Activated naive CD8-positive, alpha-beta T cell treated with anti-CD3 and anti-CD28 coated beads, Interleukin-2, amount 50 U/mL, for 24 hours (primary cell): ENCODE results near the gene DDX52.
A peak's percentile ranks its signal among the peaks of the same experiment; 100 is the strongest.

Experiments
- ATAC-seq: fragments of 150-1000 bp; cut with Tn5 transposase; one replicate; pipeline ENCODE4 v1.10.0; 2021
- DNase-seq: peaks from one replicate; pipeline ENCODE4 v3.0.0; 2021
- H3K27ac Mint-ChIP-seq: one replicate; pipeline ENCODE4 v1.8.0; 2021; ENCODE audit warnings: mild to moderate bottlenecking, mixed read lengths
- H3K27me3 Mint-ChIP-seq: one replicate; pipeline ENCODE4 v1.8.0; 2021; ENCODE audit warnings: mixed read lengths
- H3K36me3 Mint-ChIP-seq: one replicate; pipeline ENCODE4 v1.8.0; 2021; ENCODE audit warnings: low read depth, mixed read lengths
- H3K4me1 Mint-ChIP-seq: one replicate; pipeline ENCODE4 v1.8.0; 2021; ENCODE audit warnings: mixed read lengths
- H3K4me3 Mint-ChIP-seq: one replicate; pipeline ENCODE4 v1.8.0; 2021; ENCODE audit warnings: mild to moderate bottlenecking, moderate library complexity, mixed read lengths
- H3K9me3 Mint-ChIP-seq: one replicate; pipeline ENCODE4 v1.8.0; 2021; ENCODE audit warnings: mixed read lengths

DDX52 gene

GRCh38 chr17:37571674-37572073 is 71.6 kb downstream of the DDX52 start:
- H3K9me3 Mint-ChIP-seq, result peaks cover 4% of the 10 kb centered on the region
- H3K4me3 Mint-ChIP-seq, result no peak overlapping the region
- no peak for DNase-seq
- no peak for ATAC-seq
- peaks cover 57% of the 10 kb centered on the region for H3K36me3 Mint-ChIP-seq
- no peaks in the 10 kb centered on the region for H3K27me3 Mint-ChIP-seq
- no peaks in the 10 kb centered on the region for H3K4me1 Mint-ChIP-seq
- H3K27ac Mint-ChIP-seq, result no peak overlapping the region

GRCh38 chr17:37570527-37571093 is 72.6 kb downstream of the DDX52 start:
- no peaks in the 10 kb centered on the region for H3K27me3 Mint-ChIP-seq
- peaks cover 55% of the 10 kb centered on the region for H3K36me3 Mint-ChIP-seq
- H3K9me3 Mint-ChIP-seq, result peaks cover 4% of the 10 kb centered on the region
- H3K4me3 Mint-ChIP-seq, result no peak overlapping the region
- ATAC-seq (no peak), DNase-seq (peak; percentile 24)
- H3K27ac Mint-ChIP-seq, result no peak overlapping the region
- no peaks in the 10 kb centered on the region for H3K4me1 Mint-ChIP-seq

GRCh38 chr17:37568350-37569053 is 74.7 kb downstream of the DDX52 start:
- DNase-seq, result no peak
- H3K36me3 Mint-ChIP-seq, result peaks cover 53% of the 10 kb centered on the region
- H3K4me1 Mint-ChIP-seq, result no peaks in the 10 kb centered on the region
- no peaks in the 10 kb centered on the region for H3K9me3 Mint-ChIP-seq
- no peak overlapping the region for H3K27ac Mint-ChIP-seq
- ATAC-seq, result no peak
- H3K27me3 Mint-ChIP-seq, result no peaks in the 10 kb centered on the region
- no peak overlapping the region for H3K4me3 Mint-ChIP-seq

GRCh38 chr17:37567538-37567937 is 75.7 kb downstream of the DDX52 start:
- no peak overlapping the region for H3K4me3 Mint-ChIP-seq
- no peaks in the 10 kb centered on the region for H3K9me3 Mint-ChIP-seq
- no peaks in the 10 kb centered on the region for H3K4me1 Mint-ChIP-seq
- no peak overlapping the region for H3K27ac Mint-ChIP-seq
- H3K36me3 Mint-ChIP-seq, result peaks cover 48% of the 10 kb centered on the region
- ATAC-seq, result no peak
- no peak for DNase-seq
- H3K27me3 Mint-ChIP-seq, result no peaks in the 10 kb centered on the region

- ATAC-seq (no peak), DNase-seq (no peak)
- Mint-ChIP-seq H3K4me1 (peaks cover 2% of the 10 kb centered on the region), H3K4me3 (no peak overlapping the region), H3K36me3 (peaks cover 50% of the 10 kb centered on the region), H3K9me3 (no peaks in the 10 kb centered on the region), H3K27me3 (no peaks in the 10 kb centered on the region), H3K27ac (no peak overlapping the region)
These were observed 76.1 kb downstream of the DDX52 start for GRCh38 chr17:37567137-37567536.

- H3K27ac Mint-ChIP-seq, result no peak overlapping the region
- H3K4me3 Mint-ChIP-seq, result no peak overlapping the region
- peaks cover 47% of the 10 kb centered on the region for H3K36me3 Mint-ChIP-seq
These were observed 79.0 kb downstream of the DDX52 start for GRCh38 chr17:37564252-37564651.

GRCh38 chr17:37562016-37562745 is 81.1 kb downstream of the DDX52 start:
- Mint-ChIP-seq H3K27me3 (no peaks in the 10 kb centered on the region), H3K36me3 (peaks cover 35% of the 10 kb centered on the region), H3K9me3 (no peaks in the 10 kb centered on the region), H3K4me1 (peaks cover 3% of the 10 kb centered on the region), H3K27ac (no peak overlapping the region), H3K4me3 (no peak overlapping the region)
- DNase-seq (no peak), ATAC-seq (no peak)

More at GRCh38 chr17:37564252-37564651, 79.0 kb downstream of the DDX52 start:
- no peak for ATAC-seq
- DNase-seq, result no peak
- no peaks in the 10 kb centered on the region for H3K27me3 Mint-ChIP-seq
- no peaks in the 10 kb centered on the region for H3K9me3 Mint-ChIP-seq
- peaks cover 3% of the 10 kb centered on the region for H3K4me1 Mint-ChIP-seq
